ENCODE results near the gene EFHC1.

The EFHC1 gene

DNA sequence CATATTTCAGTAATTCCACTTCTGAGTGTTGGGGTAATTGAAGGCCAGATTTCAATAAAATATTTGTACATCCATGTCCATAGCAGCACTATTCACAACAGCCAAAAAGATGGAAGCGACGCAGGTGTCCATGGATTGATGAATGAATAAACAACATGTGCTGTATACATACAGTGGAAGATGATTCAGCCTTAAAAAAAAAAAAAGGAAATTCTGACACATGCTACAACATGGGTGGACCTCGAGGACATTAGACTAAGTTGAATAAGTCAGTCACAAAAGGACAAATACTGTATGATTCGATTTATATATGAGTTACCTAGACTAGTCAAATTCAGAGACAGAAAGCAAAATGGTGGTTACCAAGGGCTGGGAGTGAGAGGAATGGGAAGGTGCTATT is 99.5 kb downstream of the EFHC1 start:
- no peak for DNase-seq (ENCODE audit: extremely low read depth, low read depth)
- TF ChIP-seq, protein P1, sequence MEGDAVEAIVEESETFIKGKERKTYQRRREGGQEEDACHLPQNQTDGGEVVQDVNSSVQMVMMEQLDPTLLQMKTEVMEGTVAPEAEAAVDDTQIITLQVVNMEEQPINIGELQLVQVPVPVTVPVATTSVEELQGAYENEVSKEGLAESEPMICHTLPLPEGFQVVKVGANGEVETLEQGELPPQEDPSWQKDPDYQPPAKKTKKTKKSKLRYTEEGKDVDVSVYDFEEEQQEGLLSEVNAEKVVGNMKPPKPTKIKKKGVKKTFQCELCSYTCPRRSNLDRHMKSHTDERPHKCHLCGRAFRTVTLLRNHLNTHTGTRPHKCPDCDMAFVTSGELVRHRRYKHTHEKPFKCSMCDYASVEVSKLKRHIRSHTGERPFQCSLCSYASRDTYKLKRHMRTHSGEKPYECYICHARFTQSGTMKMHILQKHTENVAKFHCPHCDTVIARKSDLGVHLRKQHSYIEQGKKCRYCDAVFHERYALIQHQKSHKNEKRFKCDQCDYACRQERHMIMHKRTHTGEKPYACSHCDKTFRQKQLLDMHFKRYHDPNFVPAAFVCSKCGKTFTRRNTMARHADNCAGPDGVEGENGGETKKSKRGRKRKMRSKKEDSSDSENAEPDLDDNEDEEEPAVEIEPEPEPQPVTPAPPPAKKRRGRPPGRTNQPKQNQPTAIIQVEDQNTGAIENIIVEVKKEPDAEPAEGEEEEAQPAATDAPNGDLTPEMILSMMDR (IDR thresholded peaks at IDR 0.05; ENCODE audit: low read depth, low read length) = no peak

DNA sequence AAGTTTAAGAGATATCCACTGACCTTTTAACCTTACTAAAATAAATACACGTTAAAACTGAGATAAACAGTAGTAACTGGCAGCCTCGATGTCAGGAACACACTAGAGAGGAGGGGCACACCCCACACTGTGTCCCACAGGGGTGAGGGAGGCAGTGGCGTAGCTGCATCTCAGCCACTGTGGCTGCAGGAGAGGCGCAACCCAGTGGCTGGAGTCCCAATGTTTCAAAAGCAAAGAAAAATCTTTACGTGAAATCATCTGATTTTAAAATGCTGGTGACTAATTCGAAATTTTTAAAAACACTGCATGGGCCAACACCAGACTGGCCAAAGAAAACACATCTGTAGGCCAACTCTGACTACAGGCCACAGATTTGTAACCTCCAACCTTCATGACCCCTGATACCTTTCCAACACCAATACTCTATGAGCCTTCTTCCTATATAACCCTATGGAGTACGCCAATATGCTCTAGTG is 102.0 kb downstream of the EFHC1 start:
- TF ChIP-seq, protein P1 (IDR thresholded peaks at IDR 0.05; ENCODE audit: low read depth, low read length) = peak; percentile 3; the same call in 1 of the 2 replicates
- no peak for DNase-seq (ENCODE audit: extremely low read depth, low read depth)

DNA sequence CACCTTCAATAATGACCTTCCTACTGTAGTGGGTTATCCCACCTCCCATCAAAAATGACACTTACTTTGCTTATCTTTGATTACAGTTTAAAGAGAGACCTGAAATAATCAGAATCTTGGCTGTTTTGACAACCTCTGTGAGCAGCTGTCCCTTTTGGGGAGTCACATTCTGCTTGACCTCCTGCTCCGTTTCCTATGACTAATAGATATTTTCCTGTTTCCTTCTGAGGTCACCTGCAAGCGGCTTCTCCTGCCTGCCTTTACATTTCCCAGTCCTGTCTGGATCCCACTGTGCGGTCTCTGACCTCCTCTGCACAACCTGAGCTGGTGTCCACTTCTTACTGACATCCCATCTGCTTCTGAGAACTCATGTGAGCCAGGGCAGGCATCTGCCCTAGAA is 102.5 kb downstream of the EFHC1 start:
- DNase-seq (ENCODE audit: extremely low read depth, low read depth) = no peak
- TF ChIP-seq, protein P1 (IDR thresholded peaks at IDR 0.05; ENCODE audit: low read depth, low read length) = no peak

DNA sequence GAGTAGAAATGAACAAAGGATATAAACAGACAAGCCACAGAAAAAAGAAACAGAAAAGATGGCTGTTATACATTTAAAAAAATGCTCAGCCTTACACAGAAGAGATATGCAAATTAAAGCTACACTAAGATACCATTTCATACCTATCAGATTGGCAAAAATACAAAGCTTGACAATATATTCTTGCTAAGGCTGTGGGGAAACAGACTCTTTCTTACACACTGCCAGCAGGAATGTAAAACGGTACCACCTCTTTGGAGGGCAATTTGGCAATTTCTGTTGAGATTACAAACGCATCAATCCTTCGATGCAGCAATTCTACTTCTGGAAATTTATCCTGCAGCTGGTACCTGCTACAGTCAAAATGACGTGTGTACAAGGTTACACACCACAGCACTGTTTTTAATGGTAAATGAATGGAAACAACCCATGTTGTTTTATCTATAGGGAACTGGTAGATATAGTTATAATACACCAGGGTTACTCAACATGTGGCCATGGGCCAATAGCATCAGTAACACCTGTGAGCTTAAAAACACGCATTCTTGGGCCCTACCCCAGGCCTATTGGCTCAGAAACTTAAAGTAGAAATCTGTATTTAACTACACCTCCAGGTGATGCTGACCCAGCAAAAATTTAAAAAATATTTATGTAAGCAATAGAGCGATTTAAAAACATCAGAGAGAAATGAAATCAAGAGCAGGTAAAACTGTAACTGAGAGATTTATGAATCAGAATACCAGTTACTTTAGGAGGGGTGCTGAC is 103.4 kb downstream of the EFHC1 start:
- no peak for DNase-seq (ENCODE audit: extremely low read depth, low read depth)
- TF ChIP-seq, protein P1 (IDR thresholded peaks at IDR 0.05; ENCODE audit: low read depth, low read length) = no peak

DNA sequence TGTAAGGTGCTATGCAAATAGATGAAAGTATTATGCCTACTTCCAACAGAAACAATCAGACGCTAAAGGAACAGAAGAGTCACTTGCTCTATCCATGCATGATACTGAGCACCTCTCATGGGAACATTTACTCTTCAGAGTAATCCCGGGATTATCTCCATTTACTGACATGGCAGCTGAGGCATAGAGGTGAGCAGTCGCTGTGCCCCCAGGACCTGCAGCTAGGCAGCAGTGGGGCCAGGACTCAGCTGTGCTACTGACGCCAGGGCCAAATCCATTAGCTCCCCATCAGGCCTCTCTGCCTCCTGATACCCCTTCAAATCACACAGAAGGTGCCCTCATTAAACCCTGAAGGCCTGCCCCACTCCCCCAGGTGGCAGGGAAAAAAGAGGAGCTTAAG is 104.8 kb downstream of the EFHC1 start:
- no peak for DNase-seq (ENCODE audit: extremely low read depth, low read depth)
- TF ChIP-seq, protein P1 (IDR thresholded peaks at IDR 0.05; ENCODE audit: low read depth, low read length) = no peak

DNA sequence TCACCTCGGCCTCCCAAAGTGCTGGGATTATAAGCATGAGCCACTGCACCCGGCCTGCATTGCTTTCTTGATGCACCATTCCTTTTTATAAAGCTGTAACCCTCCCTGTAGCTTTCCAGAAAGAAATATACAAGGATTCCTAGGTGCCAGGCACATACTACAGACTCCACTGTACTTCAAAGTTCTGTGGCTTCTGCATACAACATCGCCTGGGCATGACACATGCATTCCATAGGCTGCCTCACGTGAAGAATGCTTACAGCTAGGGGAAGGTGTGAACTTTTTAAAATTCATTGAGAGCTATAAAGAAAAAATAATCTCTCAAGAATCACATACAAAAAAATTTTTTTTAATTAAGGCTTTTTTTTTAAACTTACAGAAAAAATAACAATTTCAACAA is 106.5 kb downstream of the EFHC1 start:
- TF ChIP-seq, protein P1 (IDR thresholded peaks at IDR 0.05; ENCODE audit: low read depth, low read length) = no peak
- DNase-seq (ENCODE audit: extremely low read depth, low read depth) = no peak

DNA sequence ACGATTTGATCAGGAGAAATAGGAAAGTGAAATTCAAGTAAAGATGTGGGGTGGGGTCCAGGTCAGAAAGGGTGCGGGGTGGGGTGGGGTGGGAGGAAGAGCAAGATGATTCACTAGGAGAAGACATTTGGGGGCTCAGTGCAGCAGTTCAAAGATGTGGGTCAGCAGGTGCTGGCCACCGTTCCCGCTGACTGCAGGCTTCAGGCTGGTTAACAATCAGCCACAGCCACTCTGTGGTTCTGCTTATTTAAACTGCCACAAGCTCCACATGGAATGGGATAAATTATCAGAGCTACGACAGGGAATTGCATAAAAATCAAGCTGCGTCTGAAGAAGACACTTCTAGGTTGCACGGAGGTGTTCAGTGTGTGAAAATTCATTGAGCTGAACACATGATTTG is 107.3 kb downstream of the EFHC1 start:
- TF ChIP-seq, protein P1 (IDR thresholded peaks at IDR 0.05; ENCODE audit: low read depth, low read length) = no peak
- DNase-seq (ENCODE audit: extremely low read depth, low read depth) = no peak
